GM12875 (cell line): ENCODE measurements around the gene SKOR1.

Source experiments
- H3K4me3 ChIP-seq: one replicate; pipeline ENCODE4 v1.5.1; 2011; ENCODE audit warnings: low read depth, low read length, control low read depth
- TF ChIP-seq, protein P1 (sequence below): IDR thresholded peaks from 2 replicates; pipeline ENCODE4 v1.5.1; 2011; ENCODE audit warnings: low read depth, mild to moderate bottlenecking, control low read depth, inconsistent platforms, low read length, moderate library complexity, borderline replicate concordance; ENCODE audit not compliant: insufficient read depth

SKOR1 gene

DNA sequence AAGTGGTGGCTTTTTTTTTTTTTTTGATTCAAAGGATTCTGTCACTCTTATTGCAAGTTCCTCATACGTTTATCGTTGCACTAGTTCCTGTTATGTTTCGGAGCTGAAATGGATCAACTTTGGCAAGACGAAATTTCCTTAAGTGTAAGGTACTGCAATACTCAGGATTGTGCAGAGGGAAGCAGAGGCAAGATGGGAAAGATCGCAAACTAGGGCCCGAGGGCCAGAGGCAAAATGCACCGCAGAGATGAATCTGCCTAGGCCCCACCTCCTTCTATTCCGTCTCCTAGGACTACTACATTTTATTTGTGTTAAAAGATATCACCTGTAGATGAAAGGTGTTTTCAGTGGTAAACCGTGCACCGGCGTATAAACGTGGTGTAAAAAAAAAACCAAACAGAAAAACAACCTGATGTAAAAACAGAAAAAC lies 14.2 kb downstream of the SKOR1 start:
- TF ChIP-seq, protein P1, sequence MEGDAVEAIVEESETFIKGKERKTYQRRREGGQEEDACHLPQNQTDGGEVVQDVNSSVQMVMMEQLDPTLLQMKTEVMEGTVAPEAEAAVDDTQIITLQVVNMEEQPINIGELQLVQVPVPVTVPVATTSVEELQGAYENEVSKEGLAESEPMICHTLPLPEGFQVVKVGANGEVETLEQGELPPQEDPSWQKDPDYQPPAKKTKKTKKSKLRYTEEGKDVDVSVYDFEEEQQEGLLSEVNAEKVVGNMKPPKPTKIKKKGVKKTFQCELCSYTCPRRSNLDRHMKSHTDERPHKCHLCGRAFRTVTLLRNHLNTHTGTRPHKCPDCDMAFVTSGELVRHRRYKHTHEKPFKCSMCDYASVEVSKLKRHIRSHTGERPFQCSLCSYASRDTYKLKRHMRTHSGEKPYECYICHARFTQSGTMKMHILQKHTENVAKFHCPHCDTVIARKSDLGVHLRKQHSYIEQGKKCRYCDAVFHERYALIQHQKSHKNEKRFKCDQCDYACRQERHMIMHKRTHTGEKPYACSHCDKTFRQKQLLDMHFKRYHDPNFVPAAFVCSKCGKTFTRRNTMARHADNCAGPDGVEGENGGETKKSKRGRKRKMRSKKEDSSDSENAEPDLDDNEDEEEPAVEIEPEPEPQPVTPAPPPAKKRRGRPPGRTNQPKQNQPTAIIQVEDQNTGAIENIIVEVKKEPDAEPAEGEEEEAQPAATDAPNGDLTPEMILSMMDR, result no peak
- peak overlapping the region; percentile 18 for H3K4me3 ChIP-seq

DNA sequence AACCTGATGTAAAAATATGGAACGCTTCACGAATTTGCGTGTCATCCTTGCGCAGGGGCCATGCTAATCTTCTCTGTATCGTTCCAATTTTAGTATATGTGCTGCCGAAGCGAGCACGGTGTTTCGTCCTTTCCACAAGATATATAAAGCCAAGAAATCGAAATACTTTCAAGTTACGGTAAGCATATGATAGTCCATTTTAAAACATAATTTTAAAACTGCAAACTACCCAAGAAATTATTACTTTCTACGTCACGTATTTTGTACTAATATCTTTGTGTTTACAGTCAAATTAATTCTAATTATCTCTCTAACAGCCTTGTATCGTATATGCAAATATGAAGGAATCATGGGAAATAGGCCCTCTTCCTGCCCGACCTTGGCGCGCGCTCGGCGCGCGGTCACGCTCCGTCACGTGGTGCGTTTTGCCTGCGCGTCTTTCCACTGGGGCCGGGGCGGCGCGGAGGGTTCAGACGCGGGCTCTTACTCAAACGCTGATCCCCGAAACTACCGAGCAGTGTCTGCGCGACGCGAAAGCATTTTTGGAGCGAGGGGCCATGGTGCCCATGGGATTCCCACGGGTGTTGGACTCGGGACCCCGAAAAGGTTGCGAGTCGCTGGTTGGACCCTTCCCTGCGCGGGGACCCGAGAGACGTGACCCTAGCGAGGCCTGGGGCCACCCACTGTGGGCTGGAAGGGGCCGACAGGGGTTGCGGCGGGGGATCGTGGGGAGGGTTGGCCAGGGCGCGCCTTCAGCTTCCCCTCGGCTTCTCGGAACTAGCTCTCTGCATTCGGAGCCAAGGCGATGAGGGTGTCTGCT lies 14.8 kb downstream of the SKOR1 start, which contains the start of gene RNU6-1:
Gene RNU6-1, minus strand, starts transcription at position 117 of the 820 bp plus-strand sequence.
- H3K4me3 ChIP-seq, result peak within 1 kb of the TSS; percentile 68
- TF ChIP-seq, protein P1, result no peak

DNA sequence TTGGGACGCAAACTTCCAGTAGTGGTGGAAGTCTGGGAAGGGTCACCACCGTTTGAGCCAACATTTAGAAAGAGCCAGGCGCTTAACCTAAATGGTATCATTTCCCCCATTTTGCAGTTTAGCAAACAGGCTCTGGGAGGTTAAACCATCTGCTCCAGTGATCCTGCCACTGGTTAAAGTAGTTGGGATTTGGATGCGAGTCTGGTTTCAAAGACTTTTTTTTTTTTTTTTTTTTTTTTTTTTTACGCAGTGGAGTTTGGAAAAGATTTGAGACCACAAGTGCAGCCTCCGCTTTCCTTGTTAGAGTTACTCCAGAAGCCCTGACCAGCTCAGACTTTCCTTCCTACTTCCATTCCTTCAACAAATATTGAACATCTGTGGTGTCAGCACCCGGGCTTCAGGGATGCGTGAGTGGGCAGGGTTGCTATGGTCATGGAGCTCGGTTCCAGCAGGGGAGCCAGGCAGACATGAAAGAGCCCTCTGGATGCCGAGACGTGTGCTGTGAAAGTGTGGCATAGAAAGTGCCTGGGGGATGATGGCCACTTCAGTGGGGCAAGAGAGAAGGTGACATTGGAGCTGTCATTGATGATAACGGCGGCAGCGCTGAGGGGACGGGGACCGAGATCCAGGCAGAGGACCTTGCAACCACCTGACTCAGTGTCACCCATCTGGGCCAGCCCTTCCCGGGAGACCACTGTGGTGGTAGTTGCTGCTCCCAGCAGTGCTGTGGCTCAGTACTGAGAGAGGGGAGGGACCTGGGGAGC lies 15.6 kb downstream of the SKOR1 start:
- TF ChIP-seq, protein P1, result no peak

DNA sequence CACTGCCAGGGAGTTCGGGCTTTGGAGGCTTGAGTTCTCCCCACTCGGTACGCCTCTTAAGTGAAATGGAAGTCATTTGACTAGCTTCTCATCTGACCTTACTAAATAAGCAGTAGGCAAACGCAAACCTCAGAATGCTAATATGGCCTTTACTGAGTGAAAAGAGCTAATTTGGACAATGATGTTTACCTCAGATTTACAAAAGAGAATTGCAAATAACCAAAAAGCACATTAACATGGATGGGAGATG lies 16.1 kb downstream of the SKOR1 start:
- peak overlapping the region; percentile 68 for H3K4me3 ChIP-seq

More for the DNA sequence above, 15.6 kb downstream of the SKOR1 start:
- H3K4me3 ChIP-seq, result peak overlapping the region; percentile 68

DNA sequence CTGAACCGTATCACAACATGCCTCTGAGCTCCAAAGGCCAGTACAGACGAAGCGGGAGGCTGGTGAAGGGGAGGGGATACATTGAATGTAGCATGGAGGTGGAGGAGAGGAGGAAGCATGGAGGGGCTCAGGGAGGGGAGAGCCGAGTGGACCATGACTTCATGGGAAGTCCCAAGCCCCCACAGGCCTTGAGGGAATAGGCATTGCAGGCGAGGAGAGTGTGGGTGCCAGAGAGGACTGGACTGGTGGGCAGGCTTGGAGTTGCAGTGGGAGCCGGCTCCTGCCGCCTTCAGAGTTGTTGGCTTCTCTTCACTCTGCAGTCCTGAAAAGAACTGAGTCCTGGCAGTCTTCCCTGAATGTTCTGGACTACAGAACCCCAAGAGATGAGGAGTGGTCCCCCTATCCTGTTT lies 17.8 kb downstream of the SKOR1 start:
- no peak overlapping the region for H3K4me3 ChIP-seq
- TF ChIP-seq, protein P1, result no peak

More for the DNA sequence above, 16.1 kb downstream of the SKOR1 start:
- TF ChIP-seq, protein P1, result no peak

DNA sequence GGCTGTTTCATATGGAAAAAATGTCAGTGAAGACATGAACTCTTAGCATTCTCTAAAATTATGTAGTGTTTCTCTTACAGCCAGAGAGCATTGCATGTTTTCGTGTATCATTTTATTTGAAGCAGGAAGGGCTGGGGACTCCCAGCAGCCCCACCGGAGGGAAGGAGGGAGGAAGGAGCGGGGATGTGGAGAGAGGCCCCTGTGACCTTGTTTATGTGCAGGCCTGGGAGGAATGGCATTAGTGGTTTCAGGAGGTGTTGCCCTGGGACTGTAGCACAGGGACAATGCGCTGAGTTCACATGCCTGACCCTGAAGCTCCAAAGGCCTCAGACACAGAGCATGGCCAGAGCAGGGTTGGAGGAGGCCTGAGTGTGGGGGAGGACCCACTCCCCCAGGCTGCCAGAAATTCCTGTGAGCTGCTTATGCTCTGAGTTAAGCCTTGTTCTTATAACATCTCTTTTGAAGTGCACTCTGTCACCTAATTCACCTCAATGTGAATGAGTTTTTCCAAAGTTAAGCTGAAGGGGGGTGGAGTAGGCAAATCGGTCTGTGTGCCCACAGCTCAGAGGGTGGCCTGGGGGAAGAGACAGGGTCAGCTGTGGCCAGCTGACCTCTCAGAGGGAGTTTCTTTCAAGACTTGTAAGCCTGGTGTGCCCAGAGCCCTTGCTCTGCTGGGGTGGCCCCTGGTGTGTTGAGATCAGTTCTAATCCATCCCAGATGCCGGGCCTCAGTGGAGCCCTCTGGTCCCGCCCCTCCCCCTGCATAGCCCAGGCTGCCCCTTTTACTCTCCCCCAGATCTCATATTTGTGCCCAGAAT lies 18.5 kb downstream of the SKOR1 start:
- H3K4me3 ChIP-seq, result no peak overlapping the region

More for the DNA sequence above, 18.5 kb downstream of the SKOR1 start:
- TF ChIP-seq, protein P1, result no peak
